Mucosa of rectum (tissue), 2 donors: ENCODE measurements around the gene SMG9.

Source experiments
- H3K27ac ChIP-seq, 2 donors: one replicate each; pipeline ENCODE4 v1.7.0; 2013; ENCODE audit warnings: inconsistent platforms in 2 of 2, low read depth in 2 of 2, low read length in 2 of 2
- H3K27me3 ChIP-seq, 2 donors: one replicate each; pipeline ENCODE4 v1.7.0; 2013; ENCODE audit warnings: low read length in 2 of 2; ENCODE audit not compliant: control insufficient read depth in 2 of 2, insufficient read depth in 2 of 2
- H3K36me3 ChIP-seq, 2 donors: one replicate each; pipeline ENCODE4 v1.7.0; 2013; ENCODE audit warnings: low read length in 2 of 2; ENCODE audit not compliant: control insufficient read depth in 2 of 2, insufficient read depth in 2 of 2
- H3K4me1 ChIP-seq, 2 donors: one replicate each; pipeline ENCODE4 v1.7.0; 2013; ENCODE audit warnings: low read length in 2 of 2, mild to moderate bottlenecking in 1 of 2; ENCODE audit not compliant: control insufficient read depth in 2 of 2, insufficient read depth in 2 of 2
- H3K4me3 ChIP-seq, 2 donors: one replicate each; pipeline ENCODE4 v1.7.0; 2013; ENCODE audit warnings: low read length in 2 of 2
- H3K9ac ChIP-seq, 2 donors: one replicate each; pipeline ENCODE4 v1.7.0; 2013; ENCODE audit warnings: low read length in 2 of 2, low read depth in 1 of 2, mild to moderate bottlenecking in 1 of 2
- H3K9me3 ChIP-seq, 2 donors: one replicate each; pipeline ENCODE4 v1.7.0; 2013; ENCODE audit warnings: low read length in 2 of 2; ENCODE audit not compliant: control insufficient read depth in 2 of 2
- donor health status: healthy.
- donor health status: Normal muscosa, but diverticular disease.

The SMG9 gene

DNA sequence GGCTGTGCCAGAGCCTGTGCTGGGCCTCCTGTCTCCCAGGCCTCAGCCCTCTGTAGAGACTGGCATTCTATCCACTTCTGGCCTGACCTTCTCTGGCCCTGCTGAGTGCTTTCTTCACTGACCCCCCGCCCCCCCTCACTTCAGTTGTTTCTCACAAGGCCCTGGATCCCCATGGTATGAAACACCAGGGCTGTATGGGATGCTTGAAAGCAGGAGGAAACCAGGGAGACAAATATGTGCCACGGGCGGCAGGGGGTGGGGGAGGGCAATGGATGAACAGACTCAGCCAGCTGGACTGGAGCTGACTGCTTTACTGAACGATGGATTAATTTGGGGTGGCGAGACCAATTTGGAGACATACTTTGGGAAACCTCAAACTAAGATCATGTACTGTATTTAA is 24.8 kb downstream of the SMG9 start:
- Histone ChIP-seq H3K4me3 (no peak overlapping the region), H3K36me3 (peaks cover 29 to 54% of the 10 kb centered on the region in 2 donors), H3K9me3 (no peaks in the 10 kb centered on the region), H3K4me1 (no peaks in the 10 kb centered on the region), H3K27ac (no peak overlapping the region), H3K9ac (no peak overlapping the region), H3K27me3 (no peaks in the 10 kb centered on the region)

DNA sequence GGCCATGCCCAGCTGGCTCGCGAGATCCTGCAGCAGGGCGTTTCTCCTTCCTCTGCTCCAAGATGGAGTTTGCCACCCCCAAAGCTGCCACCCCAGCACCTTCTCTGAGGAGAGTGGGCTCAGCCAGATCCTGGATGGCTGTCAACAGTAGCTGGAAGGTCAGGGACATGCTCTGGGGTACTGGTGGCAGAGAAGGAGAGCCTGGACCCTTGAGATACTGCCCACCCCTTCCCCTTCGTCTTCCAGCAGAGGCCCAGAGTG is 27.2 kb downstream of the SMG9 start:
- Histone ChIP-seq H3K27ac (no peak overlapping the region), H3K9ac (no peak overlapping the region), H3K4me1 (no peaks in the 10 kb centered on the region), H3K9me3 (no peaks in the 10 kb centered on the region), H3K4me3 (no peak overlapping the region), H3K36me3 (peaks cover 15 to 36% of the 10 kb centered on the region in 2 donors), H3K27me3 (no peaks in the 10 kb centered on the region)

DNA sequence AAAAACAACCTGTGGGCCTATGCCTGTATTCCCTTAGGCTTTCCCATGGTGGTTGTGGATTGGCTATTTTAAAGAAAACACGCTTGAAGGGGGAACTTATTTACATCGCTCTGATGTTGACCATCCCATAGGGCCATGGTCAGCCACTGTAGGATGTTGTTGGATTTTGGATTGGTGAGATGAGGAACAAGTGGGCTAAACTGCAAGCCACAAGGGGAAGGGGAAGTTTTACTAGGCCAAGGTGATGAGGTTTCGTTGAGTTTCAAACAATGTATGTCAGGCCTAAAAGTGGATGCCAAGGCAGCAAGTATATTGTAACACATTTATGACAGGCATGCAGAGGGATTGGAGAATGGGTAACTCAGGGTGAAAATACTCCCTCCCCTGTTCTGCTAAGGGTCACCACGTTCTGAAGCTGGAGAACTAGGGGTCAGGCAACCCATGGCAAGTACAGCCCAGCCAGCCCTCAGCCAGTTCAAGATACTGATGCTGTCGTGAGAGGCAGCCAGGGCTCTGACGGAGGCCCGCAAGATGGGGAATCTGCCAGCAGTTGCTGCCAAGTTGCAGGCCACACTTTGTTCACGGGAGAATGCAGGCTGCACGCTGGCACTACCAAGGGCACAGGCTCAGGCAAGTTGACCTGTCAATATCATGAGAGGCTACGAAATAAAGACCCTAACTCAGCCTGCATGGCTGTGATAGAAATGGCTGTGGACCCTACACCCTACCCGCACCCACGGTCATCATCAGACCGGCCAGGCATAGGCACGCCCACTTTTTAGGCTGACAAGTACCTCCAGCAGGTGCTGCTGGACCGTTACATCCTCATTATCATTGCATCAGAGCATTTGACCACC is 27.8 kb downstream of the SMG9 start:
- Histone ChIP-seq H3K9me3 (no peaks in the 10 kb centered on the region), H3K4me3 (no peak overlapping the region), H3K27ac (no peak overlapping the region), H3K4me1 (no peaks in the 10 kb centered on the region), H3K9ac (no peak overlapping the region), H3K36me3 (peaks cover 10 to 31% of the 10 kb centered on the region in 2 donors), H3K27me3 (no peaks in the 10 kb centered on the region)

DNA sequence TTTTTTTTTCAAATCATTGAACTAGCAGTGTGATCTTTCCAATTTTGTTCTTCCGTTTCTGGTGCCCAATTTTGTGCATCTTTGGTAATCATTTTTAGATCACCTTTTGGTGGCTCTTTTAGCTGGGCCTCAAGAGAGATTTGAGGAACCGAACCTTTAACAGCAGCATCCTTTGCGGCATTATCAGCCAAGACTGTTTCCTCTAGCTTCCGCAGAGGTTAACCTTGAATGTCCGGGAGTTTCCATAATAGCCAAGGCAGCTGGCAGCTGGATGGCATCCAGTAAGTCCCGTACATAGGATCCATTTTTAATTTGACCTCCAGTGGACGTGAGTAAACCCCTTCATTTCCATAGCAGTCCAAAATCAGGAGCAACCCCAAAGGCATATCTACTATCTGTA is 29.3 kb downstream of the SMG9 start:
- no peak overlapping the region for H3K9ac ChIP-seq
- H3K4me1 ChIP-seq: no peaks in the 10 kb centered on the region
- peaks cover 0 to 19% of the 10 kb centered on the region in 2 donors for H3K36me3 ChIP-seq
- no peak overlapping the region for H3K27ac ChIP-seq
- H3K4me3 ChIP-seq: no peak overlapping the region
- H3K27me3 ChIP-seq: no peaks in the 10 kb centered on the region
- H3K9me3 ChIP-seq: no peaks in the 10 kb centered on the region

DNA sequence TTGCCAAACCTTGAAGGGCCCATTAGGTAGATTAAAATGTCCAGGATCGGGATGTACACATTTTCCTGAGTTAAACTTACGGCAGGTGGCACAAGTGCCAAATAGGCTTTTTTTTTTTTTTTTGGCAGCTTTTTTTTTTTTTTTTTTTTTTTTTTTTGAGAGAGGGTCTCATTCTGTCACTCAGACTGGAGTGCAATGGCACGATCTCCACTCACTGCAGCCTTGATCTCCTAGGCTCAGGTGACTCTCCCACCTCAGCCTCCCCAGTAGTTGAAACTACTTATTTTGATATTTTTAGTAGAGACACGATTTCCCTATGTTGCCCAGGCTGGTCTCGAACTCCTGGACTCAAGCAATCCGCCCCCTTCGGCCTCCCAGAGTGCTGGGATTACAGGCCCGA is 29.9 kb downstream of the SMG9 start:
- no peak overlapping the region for H3K9ac ChIP-seq
- peaks cover 0 to 16% of the 10 kb centered on the region in 2 donors for H3K36me3 ChIP-seq
- H3K9me3 ChIP-seq: no peaks in the 10 kb centered on the region
- H3K27me3 ChIP-seq: no peaks in the 10 kb centered on the region
- H3K4me1 ChIP-seq: no peaks in the 10 kb centered on the region
- no peak overlapping the region for H3K4me3 ChIP-seq
- H3K27ac ChIP-seq: no peak overlapping the region

DNA sequence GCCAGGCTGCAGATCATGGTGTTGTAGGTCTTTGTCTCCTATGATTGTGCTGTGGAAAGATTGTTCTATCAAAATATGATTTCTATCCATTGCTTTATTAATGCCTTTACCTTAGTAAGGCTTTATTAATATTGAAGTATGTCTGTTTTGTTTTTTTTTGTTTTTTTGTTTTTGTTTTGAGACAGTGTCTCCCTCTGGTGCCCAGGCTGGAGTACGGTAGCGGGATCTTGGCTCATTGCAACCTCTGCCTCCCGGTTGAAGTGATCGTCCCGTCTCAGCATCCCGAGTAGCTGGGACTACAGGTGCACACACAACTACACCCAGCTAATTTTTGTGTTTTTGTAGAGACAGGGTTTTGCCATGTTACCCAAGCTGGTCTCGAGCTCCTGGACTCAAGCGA is 31.2 kb downstream of the SMG9 start:
- Histone ChIP-seq H3K4me3 (no peak overlapping the region), H3K4me1 (no peaks in the 10 kb centered on the region), H3K9ac (no peak overlapping the region), H3K36me3 (peaks cover 0 to 2% of the 10 kb centered on the region in 2 donors), H3K9me3 (no peaks in the 10 kb centered on the region), H3K27me3 (no peaks in the 10 kb centered on the region), H3K27ac (no peak overlapping the region)

DNA sequence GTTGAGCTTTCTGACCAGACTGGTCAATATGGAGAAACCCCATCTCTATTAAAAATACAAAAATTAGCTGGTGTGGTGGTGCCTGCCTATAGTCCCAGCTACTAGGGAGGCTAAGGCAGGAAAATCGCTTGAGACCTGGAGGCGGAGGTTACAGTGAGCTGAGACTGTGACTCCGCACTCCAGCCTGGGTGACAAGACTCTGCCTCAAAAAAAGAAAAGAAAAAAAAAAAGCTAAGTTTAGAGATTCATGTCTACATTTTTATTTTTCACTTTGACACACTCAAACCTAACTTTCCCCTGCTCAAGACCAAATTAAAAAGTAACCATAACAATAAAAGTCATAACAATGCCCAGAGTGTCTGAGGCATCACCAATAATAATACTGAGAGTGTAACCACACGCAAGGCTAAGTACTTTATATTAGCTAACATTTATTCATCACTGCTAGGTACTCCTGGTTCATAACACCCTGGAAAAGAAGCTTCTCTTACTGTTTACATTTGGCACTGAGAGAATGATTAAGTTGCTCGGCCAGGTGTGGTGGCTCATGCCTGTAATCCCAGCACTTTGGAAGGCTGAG is 33.2 kb downstream of the SMG9 start:
- Histone ChIP-seq H3K27me3 (no peaks in the 10 kb centered on the region), H3K9me3 (no peaks in the 10 kb centered on the region), H3K9ac (no peak overlapping the region), H3K27ac (no peak overlapping the region), H3K4me1 (no peaks in the 10 kb centered on the region), H3K4me3 (no peak overlapping the region), H3K36me3 (no peaks in the 10 kb centered on the region)

DNA sequence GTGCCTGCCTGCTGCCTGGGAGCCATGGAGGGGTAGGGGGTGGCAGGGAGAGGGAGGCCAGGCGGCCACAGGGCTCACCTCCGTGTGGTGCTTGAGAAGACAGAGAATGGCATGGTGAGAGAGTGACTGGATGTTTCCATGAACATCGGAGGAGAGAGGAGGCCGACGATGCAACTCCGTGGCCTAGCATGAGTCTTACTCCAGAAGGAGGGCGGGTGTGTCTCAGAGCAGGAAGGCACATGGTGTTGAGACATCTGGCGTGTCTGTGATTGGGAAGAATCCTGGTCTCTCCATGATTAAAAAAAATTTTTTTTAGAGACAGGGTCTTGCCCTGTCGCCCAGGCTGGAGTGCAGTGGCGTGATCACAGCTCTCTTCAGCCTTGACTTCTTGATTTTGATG is 33.8 kb downstream of the SMG9 start:
- Histone ChIP-seq H3K27ac (no peak overlapping the region), H3K36me3 (no peaks in the 10 kb centered on the region), H3K9ac (no peak overlapping the region)

DNA sequence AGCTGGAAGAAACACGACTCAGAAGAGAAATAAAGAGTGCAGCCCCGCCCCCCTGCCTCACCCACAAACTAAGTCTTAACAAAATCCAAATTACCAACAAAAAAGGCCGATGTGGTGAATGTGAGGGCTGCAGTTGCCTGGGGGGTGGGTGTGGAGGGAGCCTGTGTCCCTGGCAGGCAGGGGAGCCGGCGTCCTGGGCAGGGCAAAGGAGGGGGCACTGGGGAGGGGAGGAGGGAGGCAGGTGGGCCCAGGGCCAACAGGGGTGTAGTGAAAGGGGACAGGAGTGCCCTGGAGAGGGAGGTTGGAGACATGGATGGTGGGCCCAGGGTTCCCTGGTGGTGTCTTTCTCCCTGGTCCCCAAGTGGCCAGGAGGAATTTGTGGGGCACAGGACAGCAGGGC is 34.8 kb downstream of the SMG9 start:
- no peak overlapping the region for H3K9ac ChIP-seq

More for the DNA sequence above, 33.8 kb downstream of the SMG9 start:
- H3K9me3 ChIP-seq: no peaks in the 10 kb centered on the region
- no peaks in the 10 kb centered on the region for H3K4me1 ChIP-seq
- H3K27me3 ChIP-seq: no peaks in the 10 kb centered on the region
- H3K4me3 ChIP-seq: no peak overlapping the region

DNA sequence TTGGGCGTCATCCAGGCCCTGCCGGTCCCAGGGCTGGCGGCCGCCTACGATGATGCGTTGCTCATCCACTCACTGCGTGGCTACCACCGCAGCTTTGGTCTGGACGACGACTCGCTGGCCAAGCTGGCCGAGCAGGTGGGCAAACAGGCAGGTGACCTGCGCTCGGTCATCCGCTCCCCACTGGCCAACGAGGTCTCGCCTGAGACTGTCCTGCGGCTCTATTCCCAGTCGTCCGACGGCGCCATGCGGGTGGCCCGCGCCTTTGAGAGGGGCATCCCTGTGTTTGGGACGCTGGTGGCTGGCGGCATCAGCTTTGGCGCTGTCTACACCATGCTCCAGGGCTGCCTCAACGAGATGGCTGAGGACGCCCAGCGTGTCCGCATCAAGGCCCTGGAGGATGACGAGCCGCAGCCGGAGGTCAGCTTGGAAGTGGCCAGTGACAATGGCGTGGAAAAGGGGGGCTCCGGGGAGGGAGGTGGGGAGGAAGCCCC is 35.3 kb downstream of the SMG9 start:
- no peaks in the 10 kb centered on the region for H3K36me3 ChIP-seq
- no peaks in the 10 kb centered on the region for H3K27me3 ChIP-seq
- H3K4me1 ChIP-seq: no peaks in the 10 kb centered on the region
- H3K27ac ChIP-seq: no peak overlapping the region
- H3K4me3 ChIP-seq: no peak overlapping the region
- no peak overlapping the region for H3K9ac ChIP-seq
- no peaks in the 10 kb centered on the region for H3K9me3 ChIP-seq

More for the DNA sequence above, 34.8 kb downstream of the SMG9 start:
- Histone ChIP-seq H3K4me3 (no peak overlapping the region), H3K36me3 (no peaks in the 10 kb centered on the region), H3K4me1 (no peaks in the 10 kb centered on the region), H3K27ac (no peak overlapping the region), H3K9me3 (no peaks in the 10 kb centered on the region), H3K27me3 (no peaks in the 10 kb centered on the region)
